Measurements from ENCODE around the gene XPO4.
"Not testable (repeated sequence)": the region's sequence is repeated elsewhere in the genome, so short reads cannot be mapped to it uniquely, and the experiment has no call there.

The XPO4 gene

DNA sequence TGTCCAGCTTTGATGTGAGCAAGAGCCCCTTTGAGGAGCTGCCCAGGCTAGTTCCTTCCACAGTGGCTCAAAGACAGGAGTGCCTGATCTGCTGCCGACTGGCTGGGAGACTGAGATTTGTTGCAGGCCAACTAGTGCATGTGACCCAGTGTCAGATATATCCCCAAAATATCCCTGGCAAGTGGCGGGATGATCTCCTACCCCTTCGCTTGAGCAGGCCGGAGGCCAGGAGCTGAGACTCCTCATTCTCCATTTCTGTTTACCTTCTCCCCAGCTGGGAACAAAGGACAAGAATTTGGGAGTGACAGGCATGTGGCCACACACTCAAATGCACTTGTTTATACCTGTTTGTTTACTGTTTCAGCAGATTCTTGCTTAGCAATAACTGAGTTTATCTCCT is 37.1 kb upstream of the XPO4 start:
- H3K36me3 ChIP-seq (replicated peaks), result no peaks in the 10 kb centered on the region
- DNase-seq, result no peak
- TF ChIP-seq, protein P1, sequence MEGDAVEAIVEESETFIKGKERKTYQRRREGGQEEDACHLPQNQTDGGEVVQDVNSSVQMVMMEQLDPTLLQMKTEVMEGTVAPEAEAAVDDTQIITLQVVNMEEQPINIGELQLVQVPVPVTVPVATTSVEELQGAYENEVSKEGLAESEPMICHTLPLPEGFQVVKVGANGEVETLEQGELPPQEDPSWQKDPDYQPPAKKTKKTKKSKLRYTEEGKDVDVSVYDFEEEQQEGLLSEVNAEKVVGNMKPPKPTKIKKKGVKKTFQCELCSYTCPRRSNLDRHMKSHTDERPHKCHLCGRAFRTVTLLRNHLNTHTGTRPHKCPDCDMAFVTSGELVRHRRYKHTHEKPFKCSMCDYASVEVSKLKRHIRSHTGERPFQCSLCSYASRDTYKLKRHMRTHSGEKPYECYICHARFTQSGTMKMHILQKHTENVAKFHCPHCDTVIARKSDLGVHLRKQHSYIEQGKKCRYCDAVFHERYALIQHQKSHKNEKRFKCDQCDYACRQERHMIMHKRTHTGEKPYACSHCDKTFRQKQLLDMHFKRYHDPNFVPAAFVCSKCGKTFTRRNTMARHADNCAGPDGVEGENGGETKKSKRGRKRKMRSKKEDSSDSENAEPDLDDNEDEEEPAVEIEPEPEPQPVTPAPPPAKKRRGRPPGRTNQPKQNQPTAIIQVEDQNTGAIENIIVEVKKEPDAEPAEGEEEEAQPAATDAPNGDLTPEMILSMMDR (IDR thresholded peaks at IDR 0.05; ENCODE audit: low read depth, low read length, missing control alignments), result no peak
- in situ Hi-C loops (cut with HindIII; ENCODE audit: low pct_ligation_motif_present, low sequenced_read_pairs), result no loop called here
- H3K27ac ChIP-seq, result peak overlapping the region; percentile 7
- no peak overlapping the region for H3K4me3 ChIP-seq (ENCODE audit: low read depth, low read length)
- no peaks in the 10 kb centered on the region for H3K27me3 ChIP-seq (replicated peaks)

DNA sequence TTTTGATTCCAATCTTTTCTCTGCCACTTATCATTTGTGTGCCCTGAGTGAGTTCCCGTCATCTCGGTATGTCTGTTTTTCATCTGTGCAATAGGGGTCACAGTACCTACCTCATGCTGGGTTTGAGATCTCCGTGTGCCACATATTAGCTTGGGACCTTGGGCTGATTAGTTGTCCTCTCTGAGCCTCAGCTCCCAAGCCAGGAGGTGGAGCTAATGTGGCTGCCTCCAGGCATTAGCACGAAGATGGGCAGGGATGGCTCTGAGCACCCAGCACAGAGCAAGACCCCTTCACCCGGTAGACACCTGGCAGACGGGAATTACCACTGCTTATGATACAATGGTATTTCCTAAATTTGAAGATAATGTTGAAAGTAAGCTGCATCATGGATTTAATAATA is 35.8 kb upstream of the XPO4 start:
- TF ChIP-seq, protein P1 (IDR thresholded peaks at IDR 0.05; ENCODE audit: low read depth, low read length, missing control alignments), result no peak
- in situ Hi-C loops (cut with HindIII; ENCODE audit: low pct_ligation_motif_present, low sequenced_read_pairs), result no loop called here
- Histone ChIP-seq H3K4me3 (ENCODE audit: low read depth, low read length) (no peak overlapping the region), H3K36me3 (replicated peaks) (no peaks in the 10 kb centered on the region), H3K27ac (no peak overlapping the region), H3K27me3 (replicated peaks) (no peaks in the 10 kb centered on the region)
- no peak for DNase-seq

DNA sequence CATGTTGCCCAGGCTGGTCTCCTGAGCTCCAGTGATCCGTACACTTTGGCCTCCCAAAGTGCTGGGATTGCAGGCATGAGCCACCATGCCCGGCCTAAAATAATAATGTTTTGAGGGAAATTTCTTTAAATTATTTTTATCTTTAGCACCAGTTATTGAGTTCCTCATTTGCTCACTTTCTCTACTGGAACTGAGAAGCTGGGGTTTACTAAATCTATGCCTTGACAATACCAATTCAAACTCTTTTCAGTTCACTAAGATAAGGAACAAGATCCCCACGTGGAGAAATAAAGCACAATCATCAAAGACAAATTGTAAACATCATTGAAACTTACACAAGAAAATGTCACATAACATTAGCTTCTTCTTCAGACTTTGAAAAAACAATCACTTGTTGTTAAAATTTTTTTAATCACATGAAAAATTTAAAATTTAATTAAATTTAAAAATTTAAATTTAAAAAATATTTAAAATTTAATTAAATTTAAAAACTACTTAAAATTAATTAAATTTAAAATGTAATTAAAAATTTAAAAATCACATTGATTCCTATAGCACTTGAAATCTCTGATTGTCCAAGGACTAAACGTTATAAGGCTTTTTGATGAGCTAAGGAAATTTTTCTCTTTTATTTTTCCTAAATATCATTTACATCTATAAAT is 25.2 kb upstream of the XPO4 start:
- TF ChIP-seq, protein P1 (IDR thresholded peaks at IDR 0.05; ENCODE audit: low read depth, low read length, missing control alignments), result no peak

DNA sequence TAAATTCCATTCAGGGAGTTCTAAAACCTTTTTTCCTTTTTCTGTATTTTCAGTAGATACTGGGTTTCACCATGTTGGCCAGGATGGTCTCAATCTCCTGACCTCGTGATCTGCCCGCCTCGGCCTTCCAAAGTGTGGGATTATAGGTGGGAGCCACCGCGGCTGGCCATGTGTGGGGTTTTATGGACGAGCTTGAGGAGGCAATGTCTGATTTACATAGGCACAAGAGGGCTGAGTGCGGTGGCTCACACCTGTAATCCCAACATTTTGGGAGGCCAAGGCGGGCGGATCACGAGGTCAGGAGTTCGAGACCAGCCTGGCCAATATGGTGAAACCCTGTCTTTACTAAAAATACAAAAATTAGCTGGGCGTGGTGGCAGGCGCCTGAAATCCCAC is 22.8 kb upstream of the XPO4 start:
- H3K36me3 ChIP-seq (replicated peaks); in situ Hi-C loops (cut with HindIII; ENCODE audit: low pct_ligation_motif_present, low sequenced_read_pairs): not testable (repeated sequence)

More for the DNA sequence above, 25.2 kb upstream of the XPO4 start:
- no peak overlapping the region for H3K27ac ChIP-seq
- no peak for DNase-seq
- in situ Hi-C loops (cut with HindIII; ENCODE audit: low pct_ligation_motif_present, low sequenced_read_pairs), result no loop called here
- H3K4me3 ChIP-seq (ENCODE audit: low read depth, low read length), result no peak overlapping the region
- no peaks in the 10 kb centered on the region for H3K36me3 ChIP-seq (replicated peaks)
- no peaks in the 10 kb centered on the region for H3K27me3 ChIP-seq (replicated peaks)

DNA sequence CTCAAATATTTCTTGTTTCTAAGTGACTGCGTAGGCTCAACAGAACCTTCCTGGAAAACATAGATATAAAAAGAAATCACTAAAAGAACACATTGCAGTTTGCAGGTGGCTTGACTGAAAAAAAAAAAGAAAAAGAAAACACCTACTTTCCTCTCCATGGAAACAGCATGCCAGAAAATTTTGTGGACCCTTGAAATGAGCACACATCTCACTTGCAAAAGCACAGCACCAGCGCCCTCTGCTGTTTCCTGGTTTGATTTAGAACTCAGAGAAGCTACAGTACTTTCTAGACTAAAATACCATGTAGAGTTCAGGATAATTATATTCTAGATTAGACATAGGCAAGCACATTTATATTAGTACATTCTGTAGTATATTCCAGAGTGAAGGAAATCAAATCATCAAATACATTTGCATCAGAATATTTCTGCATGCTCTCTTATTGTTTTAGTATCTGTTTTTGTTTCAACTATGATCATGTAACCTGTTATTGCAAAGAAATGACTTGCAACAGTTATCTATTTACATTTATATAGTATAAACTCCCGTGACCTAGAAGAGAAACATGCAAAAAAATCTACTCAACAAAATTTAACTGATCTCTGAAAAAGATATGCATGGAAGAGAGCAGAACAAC is 22.3 kb upstream of the XPO4 start:
- H3K27me3 ChIP-seq (replicated peaks), result no peaks in the 10 kb centered on the region
- peak; percentile 86 for DNase-seq
- H3K27ac ChIP-seq, result no peak overlapping the region
- no peaks in the 10 kb centered on the region for H3K36me3 ChIP-seq (replicated peaks)
- in situ Hi-C loops (cut with HindIII; ENCODE audit: low pct_ligation_motif_present, low sequenced_read_pairs), result no loop called here
- no peak overlapping the region for H3K4me3 ChIP-seq (ENCODE audit: low read depth, low read length)
- TF ChIP-seq, protein P1 (IDR thresholded peaks at IDR 0.05; ENCODE audit: low read depth, low read length, missing control alignments), result peak; percentile 88

More for the DNA sequence above, 22.8 kb upstream of the XPO4 start:
- not testable (repeated sequence) for H3K4me3 ChIP-seq (ENCODE audit: low read depth, low read length); H3K27ac ChIP-seq; DNase-seq; H3K27me3 ChIP-seq (replicated peaks)

DNA sequence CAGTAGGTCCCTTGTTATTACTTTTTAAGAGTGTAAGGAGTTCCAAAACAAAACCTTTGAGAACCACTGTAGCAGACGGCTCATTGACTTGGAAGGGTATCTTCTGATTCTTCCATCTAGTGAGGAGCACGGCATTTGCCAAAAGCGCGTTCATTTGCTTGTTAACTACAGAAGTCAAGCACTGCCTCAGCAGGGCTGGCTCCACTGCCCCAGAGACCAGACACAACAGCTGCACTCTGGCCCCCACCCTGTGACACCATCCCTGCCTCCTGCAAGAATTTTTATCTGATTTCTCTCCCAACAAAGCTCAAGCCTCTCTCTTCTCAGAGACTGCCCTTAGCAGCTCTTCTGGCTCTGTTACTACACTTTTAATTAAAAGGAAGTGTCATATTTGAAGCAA is 20.7 kb upstream of the XPO4 start:
- TF ChIP-seq, protein P1 (IDR thresholded peaks at IDR 0.05; ENCODE audit: low read depth, low read length, missing control alignments), result no peak
- DNase-seq, result no peak
- no peaks in the 10 kb centered on the region for H3K36me3 ChIP-seq (replicated peaks)
- H3K4me3 ChIP-seq (ENCODE audit: low read depth, low read length), result no peak overlapping the region
- in situ Hi-C loops (cut with HindIII; ENCODE audit: low pct_ligation_motif_present, low sequenced_read_pairs), result no loop called here
- no peaks in the 10 kb centered on the region for H3K27me3 ChIP-seq (replicated peaks)
- no peak overlapping the region for H3K27ac ChIP-seq

All from brain microvascular endothelial cell (primary cell).